Stimulated activated CD4-positive, alpha-beta T cell treated with anti-CD3 and anti-CD28 coated beads, Interleukin-2, amount 100 ng/mL, for 24 hours (primary cell): ENCODE data around the gene KIF1C.
A peak's percentile ranks its signal among the peaks of the same experiment; 100 is the strongest.
"Not testable (repeated sequence)": the region's sequence is repeated elsewhere in the genome, so short reads cannot be mapped to it uniquely, and the experiment has no call there.

Experiments
- DNase-seq, 2 donors: peaks; one replicate each; pipeline ENCODE4 v3.0.0-alpha.2; 2020

KIF1C gene

DNA sequence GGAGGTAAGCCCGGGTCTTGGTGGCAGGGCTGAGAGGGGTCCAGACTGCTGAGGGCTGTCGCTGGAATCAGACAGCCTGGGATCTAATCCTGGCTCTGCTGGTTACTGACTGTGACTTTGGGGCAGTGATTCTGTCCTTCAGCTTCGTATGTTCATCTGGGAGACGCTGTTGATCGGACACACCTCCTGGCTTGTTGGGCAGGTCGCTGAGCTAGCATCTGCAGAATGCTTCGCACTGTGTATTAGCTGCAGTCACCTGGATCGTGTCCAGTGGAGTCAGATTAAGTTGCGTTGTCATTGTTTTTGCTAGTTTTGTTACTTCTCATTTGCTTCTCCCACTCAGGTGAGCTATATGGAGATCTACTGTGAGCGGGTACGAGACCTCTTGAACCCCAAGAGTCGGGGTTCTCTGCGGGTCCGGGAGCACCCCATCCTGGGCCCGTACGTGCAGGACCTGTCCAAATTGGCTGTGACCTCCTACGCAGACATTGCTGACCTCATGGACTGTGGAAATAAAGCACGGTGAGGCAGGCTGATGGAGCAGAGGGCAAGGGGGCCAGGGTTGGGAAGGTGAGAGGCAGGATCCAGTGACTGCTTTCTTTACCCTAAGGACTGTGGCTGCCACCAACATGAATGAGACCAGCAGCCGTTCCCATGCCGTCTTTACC, 4.5 kb downstream of the KIF1C start:
- DNase-seq = no peak

- DNase-seq = no peak
Measured at GRCh38 chr17:5003214-5003867, 5.6 kb downstream of the KIF1C start.

DNA sequence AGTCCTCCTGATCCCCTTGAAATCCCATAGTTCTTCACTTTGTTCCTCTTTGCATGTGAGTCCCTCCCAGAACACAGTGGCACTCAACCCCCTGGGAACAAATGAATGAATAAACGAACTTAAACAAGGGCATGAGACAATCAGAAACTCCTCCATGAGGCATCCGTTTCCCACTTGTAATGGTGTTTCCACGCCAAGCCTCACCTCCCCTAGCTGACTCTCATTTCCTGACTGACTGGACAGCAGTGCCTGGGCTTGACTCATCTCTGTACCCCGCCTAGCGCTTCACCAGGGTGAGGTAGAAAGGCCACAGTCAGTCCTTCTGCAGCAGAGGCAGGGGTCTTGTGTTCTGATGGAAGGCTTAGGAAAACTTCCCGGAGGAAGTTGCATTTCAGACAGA, 14.2 kb downstream of the KIF1C start:
- peak in 1 of 2 donors; percentile 26 for DNase-seq

GRCh38 chr17:5014357-5014756, 16.6 kb downstream of the KIF1C start:
- no peak for DNase-seq

GRCh38 chr17:5019475-5019956, 21.8 kb downstream of the KIF1C start:
- peak; percentile 34 to 41 for DNase-seq

GRCh38 chr17:5020502-5021023, 22.8 kb downstream of the KIF1C start:
- no peak for DNase-seq

DNA sequence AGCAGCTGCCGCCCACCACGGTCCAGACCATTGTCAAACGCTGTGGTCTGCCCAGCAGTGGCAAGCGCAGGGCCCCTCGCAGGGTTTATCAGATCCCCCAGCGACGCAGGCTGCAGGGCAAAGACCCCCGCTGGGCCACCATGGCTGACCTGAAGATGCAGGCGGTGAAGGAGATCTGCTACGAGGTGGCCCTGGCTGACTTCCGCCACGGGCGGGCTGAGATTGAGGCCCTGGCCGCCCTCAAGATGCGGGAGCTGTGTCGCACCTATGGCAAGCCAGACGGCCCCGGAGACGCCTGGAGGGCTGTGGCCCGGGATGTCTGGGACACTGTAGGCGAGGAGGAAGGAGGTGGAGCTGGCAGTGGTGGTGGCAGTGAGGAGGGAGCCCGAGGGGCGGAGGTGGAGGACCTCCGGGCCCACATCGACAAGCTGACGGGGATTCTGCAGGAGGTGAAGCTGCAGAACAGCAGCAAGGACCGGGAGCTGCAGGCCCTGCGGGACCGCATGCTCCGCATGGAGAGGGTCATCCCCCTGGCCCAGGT, 24.5 kb downstream of the KIF1C start:
- DNase-seq = no peak

DNA sequence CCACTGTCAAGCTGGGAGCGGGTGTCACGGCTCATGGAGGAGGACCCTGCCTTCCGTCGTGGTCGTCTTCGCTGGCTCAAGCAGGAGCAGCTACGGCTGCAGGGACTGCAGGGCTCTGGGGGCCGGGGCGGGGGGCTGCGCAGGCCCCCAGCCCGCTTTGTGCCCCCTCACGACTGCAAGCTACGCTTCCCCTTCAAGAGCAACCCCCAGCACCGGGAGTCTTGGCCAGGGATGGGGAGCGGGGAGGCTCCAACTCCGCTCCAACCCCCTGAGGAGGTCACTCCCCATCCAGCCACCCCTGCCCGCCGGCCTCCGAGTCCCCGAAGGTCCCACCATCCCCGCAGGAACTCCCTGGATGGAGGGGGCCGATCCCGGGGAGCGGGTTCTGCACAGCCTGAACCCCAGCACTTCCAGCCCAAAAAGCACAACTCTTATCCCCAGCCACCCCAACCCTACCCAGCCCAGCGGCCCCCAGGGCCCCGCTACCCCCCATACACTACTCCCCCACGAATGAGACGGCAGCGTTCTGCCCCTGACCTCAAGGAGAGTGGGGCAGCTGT, 25.9 kb downstream of the KIF1C start:
- no peak for DNase-seq

DNA sequence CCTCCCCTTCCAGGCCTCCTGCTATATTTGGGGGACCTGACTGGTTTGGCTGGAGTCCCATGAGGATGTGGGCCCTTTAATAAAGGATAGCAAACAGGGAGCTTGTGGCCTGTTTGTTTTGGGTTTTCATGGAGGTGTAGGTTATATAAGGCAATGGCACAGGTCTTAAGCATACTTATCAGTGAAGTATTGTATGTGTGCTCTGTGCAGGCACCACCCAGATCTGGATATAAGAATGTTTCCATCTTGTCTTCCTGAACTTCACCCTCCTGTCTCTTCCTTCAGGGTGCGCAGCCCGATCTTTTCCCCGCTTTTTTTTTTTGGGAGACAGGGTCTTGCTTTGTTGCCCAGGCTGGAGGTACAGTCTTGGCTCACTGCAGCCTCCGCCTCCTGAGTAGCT, 26.9 kb downstream of the KIF1C start:
- no peak for DNase-seq

DNA sequence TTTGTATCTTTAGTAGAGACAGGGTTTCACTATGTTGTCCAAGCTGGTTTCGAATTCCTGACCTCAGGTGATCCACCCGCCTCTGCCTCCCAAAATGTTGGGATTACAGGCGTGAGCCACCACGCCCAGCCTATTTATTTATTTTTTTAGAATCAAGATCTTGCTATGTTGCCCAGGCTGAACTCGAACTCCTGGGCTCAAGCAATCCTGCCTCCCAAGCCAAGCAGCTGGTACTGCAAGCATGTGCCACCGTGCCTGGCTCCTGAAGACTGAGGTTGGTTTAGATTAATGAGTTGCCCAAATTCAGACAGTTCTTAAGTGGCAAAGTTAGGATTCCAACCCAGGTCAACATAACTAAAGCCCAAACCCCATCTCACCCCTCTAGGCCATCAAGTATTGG, 29.5 kb downstream of the KIF1C start:
- no peak for DNase-seq

- DNase-seq = no peak
Measured at GRCh38 chr17:5027916-5028315, 30.2 kb downstream of the KIF1C start.

GRCh38 chr17:5030168-5030567, 32.4 kb downstream of the KIF1C start:
- DNase-seq = not testable (repeated sequence)

DNA sequence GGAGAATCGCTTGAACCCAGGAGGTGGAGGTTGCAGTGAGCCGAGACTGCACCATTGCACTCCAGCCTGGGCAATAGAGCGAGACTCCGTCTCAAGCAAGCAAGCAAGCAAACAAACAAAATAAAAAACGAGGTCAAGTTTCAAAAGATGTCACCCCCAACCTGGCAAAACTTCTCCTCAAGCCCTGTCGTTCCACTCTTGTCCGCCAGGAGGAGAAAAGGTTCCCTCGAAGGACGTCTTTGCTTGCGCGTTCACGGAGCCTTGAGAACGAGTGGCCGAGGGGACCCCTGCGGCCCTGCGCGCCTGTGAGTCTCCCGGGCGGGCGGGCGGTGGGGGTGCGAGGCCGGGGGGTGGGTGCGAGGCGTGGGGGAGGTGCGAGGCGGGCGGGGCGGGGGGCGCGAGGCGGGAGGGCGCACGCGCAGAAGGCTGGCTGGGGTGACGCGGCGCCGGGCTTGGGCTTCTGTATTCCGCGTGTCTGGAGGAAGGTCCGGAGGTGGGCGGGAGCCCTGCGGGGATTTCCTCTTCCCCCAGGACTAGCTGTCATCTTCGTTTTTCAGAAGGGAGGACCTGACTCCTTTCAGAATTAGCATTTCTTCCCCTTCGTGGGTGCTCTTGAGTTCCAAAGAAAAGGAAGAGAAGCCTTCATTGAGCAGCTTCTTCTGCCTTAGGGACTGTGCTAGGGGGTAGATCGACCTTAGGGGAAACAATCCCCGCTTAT, 33.8 kb downstream of the KIF1C start:
- DNase-seq = peak; percentile 88 to 89

DNA sequence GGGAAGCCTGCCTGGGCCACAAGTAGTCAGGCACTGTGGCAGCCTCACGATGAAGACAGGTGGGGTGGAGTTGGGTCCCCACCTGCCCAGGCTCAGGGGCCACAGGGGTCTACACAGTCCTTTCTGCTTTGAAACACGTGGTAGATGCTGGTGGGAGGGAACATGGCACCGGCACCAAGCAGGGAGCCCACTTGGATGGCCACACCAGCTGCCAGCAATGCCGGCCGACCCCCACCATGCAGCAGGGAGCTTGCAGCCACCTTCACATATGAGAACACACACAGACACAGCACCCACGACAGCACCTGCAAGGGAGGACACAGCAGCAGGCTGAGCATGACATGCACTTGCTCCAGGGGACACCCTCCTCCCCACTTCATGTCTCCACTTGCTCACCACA, 35.1 kb downstream of the KIF1C start:
- no peak for DNase-seq

- no peak for DNase-seq
Measured at GRCh38 chr17:5033352-5034015, 35.7 kb downstream of the KIF1C start.

- DNase-seq = no peak
Measured at GRCh38 chr17:5034063-5034462, 36.3 kb downstream of the KIF1C start.

- no peak for DNase-seq
Measured at GRCh38 chr17:5034651-5035050, 36.9 kb downstream of the KIF1C start.

- DNase-seq = no peak
Measured at GRCh38 chr17:5035315-5035714, 37.6 kb downstream of the KIF1C start, which contains the start of gene SLC52A1. TSS of gene SLC52A1 (minus strand) at chr17:5035426. CDS start at chr17:5034606, 820 bp downstream.

DNA sequence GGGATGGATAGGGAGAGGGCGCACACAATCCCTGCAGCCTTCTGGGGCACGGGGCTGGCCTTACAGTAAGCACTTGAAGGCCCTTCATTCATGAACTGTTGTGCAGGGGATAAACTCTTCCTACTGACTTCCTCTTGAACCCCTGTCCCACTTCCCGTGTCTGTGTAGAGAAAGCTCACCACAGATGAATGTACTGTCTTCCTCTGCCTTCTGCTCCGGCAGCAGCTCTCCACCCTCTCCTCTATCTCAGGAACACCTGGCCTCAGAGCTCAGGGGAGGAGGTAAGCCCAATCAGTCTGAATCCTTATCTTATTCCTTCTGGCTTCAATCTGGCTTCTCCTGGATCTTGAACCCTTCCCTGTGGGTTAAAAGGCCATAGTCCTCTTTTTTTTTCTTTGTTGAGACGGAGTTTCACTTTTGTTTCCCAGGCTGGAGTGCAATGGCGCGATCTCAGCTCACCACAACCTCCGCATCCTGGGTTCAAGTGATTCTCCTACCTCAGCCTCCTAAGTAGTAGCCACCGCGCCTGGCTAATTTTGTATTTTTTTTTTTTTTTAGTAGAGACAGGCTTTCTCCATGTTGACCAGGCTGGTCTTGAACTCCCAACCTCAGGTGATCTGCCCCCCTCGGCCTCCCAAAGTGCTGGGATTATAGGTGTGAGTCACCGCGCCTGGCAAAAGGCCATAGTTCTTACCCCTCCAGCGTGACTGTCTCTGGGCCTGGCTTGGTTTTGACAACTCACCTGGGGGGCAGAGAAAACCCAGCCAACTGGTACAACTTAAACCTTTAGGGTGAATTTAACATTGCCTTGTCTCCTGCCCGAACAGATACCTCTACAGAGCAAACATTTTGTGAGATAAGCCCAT, 44.6 kb downstream of the KIF1C start:
- no peak for DNase-seq

- no peak for DNase-seq
Measured at GRCh38 chr17:5043524-5043923, 45.8 kb downstream of the KIF1C start.

DNA sequence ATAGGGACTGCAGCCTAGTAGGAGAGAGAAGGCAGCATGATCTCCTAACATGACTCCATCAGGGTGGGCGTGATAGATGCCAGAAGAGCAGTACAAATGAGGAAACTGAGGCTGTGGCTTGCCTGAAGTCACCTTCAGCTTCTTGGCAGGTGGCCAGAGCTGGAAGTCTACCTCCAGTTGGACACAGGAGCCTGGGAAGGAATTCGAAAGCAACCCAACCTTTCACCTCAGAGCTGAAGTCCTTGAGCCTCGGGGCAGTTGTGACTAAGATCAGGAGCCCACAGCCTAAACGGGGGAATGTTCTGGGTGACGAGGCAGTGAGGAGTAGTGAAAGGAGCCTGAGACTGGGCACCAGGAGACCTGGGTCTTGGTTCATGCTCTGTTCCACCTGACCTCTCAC, 46.9 kb downstream of the KIF1C start:
- no peak for DNase-seq
